GM21367 (cell line): Measurements from ENCODE around the gene CENPX.

Experiments used
- ATAC-seq: cut with Tn5 transposase; IDR thresholded peaks from one replicate; pipeline ENCODE4 v1.9.1; 2021; ENCODE audit not compliant: unreplicated experiment

CENPX gene

GRCh38 chr17:81998691-81999438, 23.8 kb downstream of the CENPX start:
- no peak for ATAC-seq

- ATAC-seq = no peak
These were observed 24.5 kb downstream of the CENPX start for GRCh38 chr17:81998212-81998611.

GRCh38 chr17:81996757-81997441, 25.8 kb downstream of the CENPX start:
- no peak for ATAC-seq

- no peak for ATAC-seq
These were observed 26.4 kb downstream of the CENPX start for GRCh38 chr17:81996232-81996756.

- ATAC-seq = no peak
These were observed 27.0 kb downstream of the CENPX start for GRCh38 chr17:81995463-81996231.

- ATAC-seq = no peak
These were observed 27.9 kb downstream of the CENPX start for GRCh38 chr17:81994593-81995462.

GRCh38 chr17:81993729-81994592, 28.7 kb downstream of the CENPX start:
- no peak for ATAC-seq

GRCh38 chr17:81992306-81993102, 30.2 kb downstream of the CENPX start:
- no peak for ATAC-seq

GRCh38 chr17:81991684-81992305, 30.9 kb downstream of the CENPX start:
- ATAC-seq = no peak

- ATAC-seq = no peak
These were observed 31.6 kb downstream of the CENPX start for GRCh38 chr17:81990836-81991683.

- no peak for ATAC-seq
These were observed 35.4 kb downstream of the CENPX start for GRCh38 chr17:81987161-81987770.

- ATAC-seq = no peak
These were observed 36.1 kb downstream of the CENPX start for GRCh38 chr17:81986606-81987005.

- no peak for ATAC-seq
These were observed 37.8 kb downstream of the CENPX start for GRCh38 chr17:81984773-81985410.

- ATAC-seq = no peak
These were observed 38.9 kb downstream of the CENPX start for GRCh38 chr17:81983639-81984373.

- no peak for ATAC-seq
These were observed 39.6 kb downstream of the CENPX start for GRCh38 chr17:81983011-81983638.
